Naive thymus-derived CD8-positive, alpha-beta T cell (primary cell): ENCODE results near the gene SMTN. TPM values are rescaled to one million over a fixed set of nuclear protein-coding genes. Genes with fewer than 3 reads are reported as not detected.

Source experiments
- ATAC-seq, 2 donors: fragments of 150-1000 bp; cut with Tn5 transposase in 1 of 2; sonication (Bioruptor Pico), chemical (Tn5 transposase) in 1 of 2; 1 replicate in 1 of 2; 2 replicates in 1 of 2; pipeline ENCODE4 v1.10.0; 2021; ENCODE audit warnings: mild to moderate bottlenecking in 2 of 2, moderate library complexity in 2 of 2
- POLR2A ChIA-PET: fragments of 350-600 bp; sonication (Branson Sonifier 250); formaldehyde crosslinking; loops from one replicate; lab custom pipeline; 2021; ENCODE audit warnings: antibody characterized with exemption; lab: Charles Lee
- DNase-seq, 10 donors: peaks; one replicate each; pipeline versions ENCODE4 v3.0.0 to v3.0.0-alpha.2; 2020 to 2022
- H3K27ac Mint-ChIP-seq, 10 donors: one replicate each; pipeline ENCODE4 v1.8.0; 2020 to 2022; ENCODE audit warnings: mild to moderate bottlenecking in 10 of 10, mixed read lengths in 10 of 10, moderate library complexity in 4 of 10, inconsistent platforms in 1 of 10
- H3K27me3 Mint-ChIP-seq, 5 donors: one replicate each; pipeline ENCODE4 v1.8.0; 2021 to 2022; ENCODE audit warnings: mixed read lengths in 5 of 5
- H3K36me3 Mint-ChIP-seq, 3 donors: one replicate each; pipeline ENCODE4 v1.8.0; 2020 to 2022; ENCODE audit warnings: mixed read lengths in 3 of 3, mild to moderate bottlenecking in 2 of 3, inconsistent platforms in 1 of 3
- H3K4me1 Mint-ChIP-seq, 4 donors: one replicate each; pipeline ENCODE4 v1.8.0; 2021 to 2022; ENCODE audit warnings: mixed read lengths in 4 of 4
- H3K4me3 Mint-ChIP-seq, 10 donors: one replicate each; pipeline ENCODE4 v1.8.0; 2020 to 2022; ENCODE audit warnings: mild to moderate bottlenecking in 10 of 10, mixed read lengths in 10 of 10, moderate library complexity in 6 of 10, inconsistent platforms in 1 of 10
- H3K9me3 Mint-ChIP-seq, 9 donors: one replicate each; pipeline ENCODE4 v1.8.0; 2020 to 2022; ENCODE audit warnings: mixed read lengths in 9 of 9, mild to moderate bottlenecking in 3 of 9, inconsistent platforms in 1 of 9, moderate library complexity in 1 of 9
- polyA plus RNA-seq, 3 donors: library from polyadenylated mRNA; unstranded; fragments of 300-500 nt; fragmentation: Illumina TruSeq; gene quantifications; one replicate each; pipeline ENCODE4 v1.2.3, GENCODE V29; 2021
- total RNA-seq, 8 experiments: library from RNA in 2 of 8; stranded (reverse) in 2 of 8; gene quantifications; one replicate each; pipeline ENCODE4 v1.2.3 and lab custom pipeline; 2021 to 2026

The SMTN gene
- total and polyA plus RNA-seq, 5 experiments from 2014 or later, result 1.1 to 4.5 (median 2.0) TPM; not detected in 1

DNA sequence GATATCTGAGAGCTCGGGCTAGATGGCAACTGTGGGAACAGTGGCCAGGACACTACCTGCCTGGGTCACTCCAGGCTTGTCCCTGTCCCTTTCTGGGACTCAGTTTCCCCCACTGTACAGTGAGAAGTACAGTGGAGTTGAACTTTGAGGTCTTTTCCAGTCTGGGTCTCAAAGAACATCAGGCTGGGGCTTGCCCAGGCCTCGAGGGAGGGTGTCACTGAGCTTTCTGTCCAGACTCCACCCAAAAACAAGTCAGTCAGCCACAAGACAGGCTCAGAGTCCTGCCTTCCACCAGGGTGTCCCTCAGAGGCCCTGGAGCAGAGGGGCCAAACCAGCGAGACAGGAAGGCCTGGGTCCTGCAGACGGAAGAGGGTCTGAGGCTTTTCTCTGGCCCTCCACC is 61.2 kb downstream of the SMTN start:
- peaks cover 0 to 12% (median 2%) of the 10 kb centered on the region in 3 donors for H3K36me3 Mint-ChIP-seq
- POLR2A ChIA-PET, result no interaction called here

DNA sequence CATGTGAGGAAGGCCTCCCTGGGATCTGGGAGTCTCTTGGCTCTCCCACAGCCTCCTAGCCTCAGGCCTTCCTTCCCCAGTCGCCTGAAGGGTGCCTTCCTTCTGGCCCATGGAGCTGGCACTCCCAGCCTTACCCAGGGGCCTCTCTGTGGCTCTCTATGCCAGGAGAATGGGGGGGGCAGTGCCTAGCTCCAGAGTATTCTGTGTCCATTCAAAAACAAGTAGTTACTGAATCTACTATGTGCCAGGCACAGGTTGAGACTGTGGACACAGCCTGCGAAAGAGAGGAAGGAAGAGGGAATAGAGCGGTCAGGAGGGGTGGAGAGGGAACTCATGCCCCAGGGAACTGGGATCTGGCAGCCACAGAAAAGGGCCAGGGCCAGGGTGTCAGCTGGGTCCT is 61.9 kb downstream of the SMTN start:
- no peak for ATAC-seq
- POLR2A ChIA-PET, result no interaction called here
- H3K4me3 Mint-ChIP-seq, result no peak overlapping the region
- no peaks in the 10 kb centered on the region for H3K4me1 Mint-ChIP-seq
- H3K36me3 Mint-ChIP-seq, result peaks cover 0 to 12% (median 2%) of the 10 kb centered on the region in 3 donors
- no peak for DNase-seq
- peak overlapping the region in 1 of 10 donors; percentile 11 for H3K27ac Mint-ChIP-seq
- peaks cover 0 to 33% (median 0%) of the 10 kb centered on the region in 9 donors for H3K9me3 Mint-ChIP-seq
- peaks cover 0 to 9% (median 7%) of the 10 kb centered on the region in 5 donors for H3K27me3 Mint-ChIP-seq

More for the DNA sequence above, 61.2 kb downstream of the SMTN start:
- H3K4me1 Mint-ChIP-seq, result no peaks in the 10 kb centered on the region
- peak overlapping the region in 1 of 10 donors; percentile 11 for H3K27ac Mint-ChIP-seq
- no peak overlapping the region for H3K4me3 Mint-ChIP-seq
- peaks cover 0 to 9% (median 7%) of the 10 kb centered on the region in 5 donors for H3K27me3 Mint-ChIP-seq
- no peak for DNase-seq
- H3K9me3 Mint-ChIP-seq, result peaks cover 0 to 27% (median 0%) of the 10 kb centered on the region in 9 donors
- no peak for ATAC-seq

DNA sequence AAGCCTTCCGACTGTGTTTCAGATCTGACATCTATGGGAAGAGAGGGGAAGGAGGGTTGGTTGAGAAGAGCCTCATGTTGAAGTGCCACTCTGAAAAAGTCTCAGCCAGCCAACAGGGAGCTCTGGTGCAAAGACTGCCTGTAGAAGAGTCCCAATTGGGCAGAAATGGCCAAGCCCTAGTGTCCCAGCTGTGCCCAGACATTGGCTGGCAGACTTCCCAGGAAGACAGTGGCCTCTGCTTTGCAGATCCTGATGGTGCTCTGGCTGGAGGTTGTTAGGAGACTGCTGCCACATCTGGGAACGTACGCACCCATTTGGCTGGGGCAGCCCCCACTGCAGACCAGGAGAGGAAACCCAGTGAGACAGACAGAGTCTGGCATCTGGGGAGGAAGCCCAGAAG is 62.4 kb downstream of the SMTN start:
- H3K36me3 Mint-ChIP-seq, result peaks cover 0 to 12% (median 2%) of the 10 kb centered on the region in 3 donors
- H3K4me3 Mint-ChIP-seq, result no peak overlapping the region
- no peaks in the 10 kb centered on the region for H3K4me1 Mint-ChIP-seq
- no peak for DNase-seq
- H3K27ac Mint-ChIP-seq, result peak overlapping the region in 2 of 10 donors; percentile 23 to 79
- POLR2A ChIA-PET, result no interaction called here
- no peak for ATAC-seq
- H3K9me3 Mint-ChIP-seq, result peaks cover 0 to 33% (median 0%) of the 10 kb centered on the region in 9 donors
- H3K27me3 Mint-ChIP-seq, result peaks cover 0 to 9% (median 5%) of the 10 kb centered on the region in 5 donors

DNA sequence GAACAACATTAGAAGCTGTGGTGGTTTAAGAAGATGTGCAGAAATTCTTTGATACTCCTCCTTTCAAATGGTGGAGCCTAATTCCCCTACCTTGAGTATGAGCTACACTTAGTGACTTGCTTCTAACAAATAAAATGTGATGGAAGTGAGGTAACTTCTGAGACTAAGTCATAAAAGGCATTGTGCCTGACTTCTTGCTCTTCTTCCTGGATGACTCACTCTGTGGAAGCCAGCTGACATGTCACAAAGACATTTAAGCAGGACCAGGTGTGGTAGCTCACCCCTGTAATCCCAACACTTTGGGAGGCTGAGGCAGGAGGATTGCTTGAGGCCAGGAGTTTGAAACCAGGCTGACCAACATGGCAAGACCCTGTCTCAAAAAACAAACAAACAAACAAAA is 63.1 kb downstream of the SMTN start:
- ATAC-seq, result no peak
- POLR2A ChIA-PET, result no interaction called here
- H3K27ac Mint-ChIP-seq, result no peak overlapping the region
- peaks cover 0 to 12% (median 2%) of the 10 kb centered on the region in 3 donors for H3K36me3 Mint-ChIP-seq
- H3K4me1 Mint-ChIP-seq, result peaks cover 0 to 1% (median 0%) of the 10 kb centered on the region in 4 donors
- peaks cover 0 to 33% (median 0%) of the 10 kb centered on the region in 9 donors for H3K9me3 Mint-ChIP-seq
- no peak overlapping the region for H3K4me3 Mint-ChIP-seq
- DNase-seq, result no peak
- H3K27me3 Mint-ChIP-seq, result peaks cover 0 to 9% (median 1%) of the 10 kb centered on the region in 5 donors

DNA sequence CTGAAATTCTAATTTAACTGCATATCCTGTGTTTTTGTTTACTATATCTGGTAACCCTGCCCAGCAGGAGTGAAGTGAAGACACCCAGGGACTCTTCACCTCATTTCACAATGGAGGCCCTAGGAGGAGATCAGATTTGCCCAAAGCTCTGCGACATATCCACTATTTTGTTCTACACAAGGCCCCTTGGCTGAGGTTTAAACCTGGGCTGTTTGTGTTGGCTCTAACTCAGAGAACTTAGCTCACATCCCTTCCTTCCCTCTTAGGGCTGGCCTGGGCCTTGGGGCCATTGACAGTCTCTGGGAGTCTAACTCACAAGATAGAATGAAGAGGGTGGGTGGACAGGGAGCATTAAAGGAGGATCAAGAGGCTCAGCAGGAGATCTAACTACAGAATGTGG is 67.4 kb downstream of the SMTN start:
- Mint-ChIP-seq H3K27me3 (peaks cover 0 to 6% (median 4%) of the 10 kb centered on the region in 5 donors), H3K4me1 (peaks cover 0 to 4% (median 0%) of the 10 kb centered on the region in 4 donors)
- no peak for ATAC-seq

DNA sequence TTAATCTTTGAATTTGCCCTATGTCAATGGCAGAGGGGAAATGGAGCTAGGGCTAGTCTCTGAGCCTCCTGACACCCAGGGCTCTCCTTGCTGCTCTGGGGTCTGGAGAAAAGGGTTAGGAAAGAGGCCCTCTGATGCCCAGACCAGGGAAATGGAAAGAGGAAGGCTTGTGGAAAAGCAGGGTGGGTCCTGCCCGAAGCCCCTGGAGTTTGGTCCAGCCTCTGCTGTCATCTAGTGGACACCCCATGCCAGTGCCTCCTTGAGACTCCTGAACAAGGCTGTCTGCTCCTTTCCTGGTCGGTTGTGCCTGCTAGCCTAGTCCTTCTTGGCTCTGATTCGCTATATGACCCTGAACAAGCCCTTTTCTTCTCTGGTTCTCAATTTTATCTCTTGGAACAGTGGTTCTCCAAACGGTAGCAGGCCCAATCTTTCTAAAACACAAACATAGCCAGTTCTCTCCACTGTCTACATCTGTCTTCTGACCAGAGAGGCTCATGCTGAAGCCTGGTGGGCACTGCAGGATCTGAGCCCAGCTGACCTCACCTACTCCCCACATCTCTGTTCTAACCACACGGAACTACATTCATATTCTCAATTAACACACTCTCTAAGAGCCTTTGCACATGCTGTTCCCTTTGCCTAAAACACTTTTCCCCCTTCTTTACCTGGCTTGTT is 68.0 kb downstream of the SMTN start:
- H3K27ac Mint-ChIP-seq, result peak overlapping the region in 2 of 10 donors; percentile 40 to 65
- peaks cover 0 to 4% (median 0%) of the 10 kb centered on the region in 4 donors for H3K4me1 Mint-ChIP-seq
- H3K9me3 Mint-ChIP-seq, result peaks cover 0 to 29% (median 0%) of the 10 kb centered on the region in 9 donors
- H3K36me3 Mint-ChIP-seq, result peaks cover 0 to 12% (median 2%) of the 10 kb centered on the region in 3 donors
- peak in 3 of 10 donors; percentile 19 to 25 (median 20) for DNase-seq
- peaks cover 0 to 6% (median 4%) of the 10 kb centered on the region in 5 donors for H3K27me3 Mint-ChIP-seq
- POLR2A ChIA-PET, result no interaction called here
- H3K4me3 Mint-ChIP-seq, result no peak overlapping the region
- ATAC-seq, result peak; percentile 40 to 65

More for the DNA sequence above, 67.4 kb downstream of the SMTN start:
- DNase-seq, result no peak
- Mint-ChIP-seq H3K4me3 (no peak overlapping the region), H3K9me3 (peaks cover 0 to 33% (median 0%) of the 10 kb centered on the region in 9 donors), H3K36me3 (peaks cover 0 to 12% (median 2%) of the 10 kb centered on the region in 3 donors), H3K27ac (no peak overlapping the region)
- POLR2A ChIA-PET, result no interaction called here

DNA sequence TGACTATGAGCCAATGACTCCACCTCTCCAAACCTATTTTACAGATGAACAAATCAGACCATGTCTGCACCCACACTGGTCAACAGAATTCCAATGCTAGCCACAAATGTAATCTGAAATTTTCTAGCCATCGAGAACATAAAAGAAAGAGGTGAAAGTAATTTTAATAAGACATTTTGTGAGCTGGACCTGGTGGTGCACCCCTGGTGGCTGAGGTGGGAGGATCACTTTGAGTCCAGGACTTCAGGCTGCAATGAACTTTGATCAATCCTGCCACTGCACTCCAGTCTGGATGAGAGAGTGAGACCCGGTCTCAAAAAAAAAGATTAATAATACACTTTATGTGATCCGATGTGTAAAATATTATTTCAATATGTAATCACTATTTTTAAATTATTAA is 69.5 kb downstream of the SMTN start:
- peaks cover 0 to 4% (median 0%) of the 10 kb centered on the region in 4 donors for H3K4me1 Mint-ChIP-seq
- H3K4me3 Mint-ChIP-seq, result no peak overlapping the region
- peaks cover 0 to 6% (median 4%) of the 10 kb centered on the region in 5 donors for H3K27me3 Mint-ChIP-seq
- H3K36me3 Mint-ChIP-seq, result peaks cover 0 to 4% (median 2%) of the 10 kb centered on the region in 3 donors
- POLR2A ChIA-PET, result no interaction called here
- H3K27ac Mint-ChIP-seq, result no peak overlapping the region
- H3K9me3 Mint-ChIP-seq, result peaks cover 0 to 16% (median 0%) of the 10 kb centered on the region in 9 donors
- ATAC-seq, result no peak
- DNase-seq, result no peak

DNA sequence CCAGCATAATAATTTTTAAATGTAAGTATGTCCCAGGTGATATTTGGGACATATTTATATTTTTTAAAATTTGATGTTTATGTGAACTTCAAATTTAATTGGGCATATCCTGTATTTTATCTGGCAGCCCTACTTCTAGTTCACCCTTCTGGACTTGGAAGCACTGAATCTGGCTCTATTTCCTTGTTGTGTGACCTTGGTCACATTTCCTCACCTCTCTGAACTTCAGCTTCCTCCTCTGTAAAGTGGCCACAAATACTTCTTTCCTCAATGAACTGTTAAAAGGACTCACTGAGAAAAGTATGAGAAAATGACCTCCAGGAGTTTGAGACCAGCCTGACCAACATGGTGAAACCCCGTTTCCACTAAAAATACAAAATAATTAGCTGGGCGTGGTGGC is 70.8 kb downstream of the SMTN start:
- no peak for ATAC-seq
- H3K27me3 Mint-ChIP-seq, result peaks cover 0 to 6% (median 4%) of the 10 kb centered on the region in 5 donors
- H3K4me3 Mint-ChIP-seq, result no peak overlapping the region
- POLR2A ChIA-PET, result no interaction called here
- H3K4me1 Mint-ChIP-seq, result peaks cover 0 to 4% (median 0%) of the 10 kb centered on the region in 4 donors
- H3K27ac Mint-ChIP-seq, result no peak overlapping the region
- peaks cover 0 to 10% (median 0%) of the 10 kb centered on the region in 9 donors for H3K9me3 Mint-ChIP-seq
- peaks cover 0 to 4% (median 0%) of the 10 kb centered on the region in 3 donors for H3K36me3 Mint-ChIP-seq
- no peak for DNase-seq

DNA sequence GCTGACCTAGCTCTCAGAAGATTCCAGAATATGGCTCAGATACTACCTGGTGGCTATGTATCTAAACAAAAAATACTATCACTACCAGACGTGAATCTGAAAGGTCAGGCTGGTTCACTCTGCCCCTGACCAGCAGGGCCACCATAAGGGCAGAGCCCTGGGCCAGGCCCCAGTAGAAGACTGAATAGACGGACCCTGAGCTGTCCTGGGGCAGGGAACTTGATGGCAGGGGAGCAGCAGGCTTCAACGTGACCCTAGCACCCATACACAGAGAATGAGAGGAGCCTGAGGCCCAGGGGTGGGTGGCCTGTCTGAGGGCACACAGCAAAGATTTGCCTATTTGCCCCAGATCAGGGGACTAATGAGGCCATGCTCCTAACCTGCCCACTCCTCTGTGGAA is 72.2 kb downstream of the SMTN start:
- DNase-seq, result no peak
- POLR2A ChIA-PET, result no interaction called here
- Mint-ChIP-seq H3K9me3 (no peaks in the 10 kb centered on the region), H3K27ac (no peak overlapping the region), H3K27me3 (peaks cover 0 to 6% (median 4%) of the 10 kb centered on the region in 5 donors), H3K4me1 (peaks cover 0 to 4% (median 0%) of the 10 kb centered on the region in 4 donors), H3K4me3 (no peak overlapping the region), H3K36me3 (no peaks in the 10 kb centered on the region)
- no peak for ATAC-seq

Other genes starting within 250 kb of the SMTN start
- gene MORC2, start 112.5 kb upstream of the SMTN start, total RNA-seq, result 10 to 100 TPM; 49.7 to 51.2 TPM
- 10 to 100 TPM in 1 of 3 donors, 1 to 10 TPM in 2; 6.1 to 22.3 (median 8.0) TPM for gene MORC2, start 112.5 kb upstream of the SMTN start, polyA plus RNA-seq
- gene TUG1, start 112.1 kb upstream of the SMTN start, total RNA-seq, result 100 to 1,000 TPM; 161 to 170 TPM
- gene TUG1, start 112.1 kb upstream of the SMTN start, polyA plus RNA-seq, result 10 to 100 TPM; 19.0 to 27.2 (median 19.4) TPM
- gene SELENOM, start 26.2 kb downstream of the SMTN start, total RNA-seq, result 10 to 100 TPM; 74.9 to 77.8 TPM
- gene SELENOM, start 26.2 kb downstream of the SMTN start, polyA plus RNA-seq, result 100 to 1,000 TPM; 114 to 142 (median 134) TPM
- under 1 TPM; 0.33 to 0.47 TPM for gene INPP5J, start 41.6 kb downstream of the SMTN start, total RNA-seq
- gene INPP5J, start 41.6 kb downstream of the SMTN start, polyA plus RNA-seq, result not detected
- not detected for gene PLA2G3, start 59.2 kb downstream of the SMTN start, total RNA-seq
- gene PLA2G3, start 59.2 kb downstream of the SMTN start, polyA plus RNA-seq, result not detected
- 10 to 100 TPM; 21.0 to 21.8 TPM for gene RNF185, start 78.9 kb downstream of the SMTN start, total RNA-seq
- gene RNF185, start 78.9 kb downstream of the SMTN start, polyA plus RNA-seq, result 10 to 100 TPM; 14.5 to 21.9 (median 17.5) TPM
- 10 to 100 TPM; 20.7 to 26.5 TPM for gene LIMK2, start 131.0 kb downstream of the SMTN start, total RNA-seq
- gene LIMK2, start 131.0 kb downstream of the SMTN start, polyA plus RNA-seq, result 10 to 100 TPM in 2 of 3 donors, 1 to 10 TPM in 1; 7.4 to 21.0 (median 12.7) TPM
- gene PIK3IP1, start 211.2 kb downstream of the SMTN start, total RNA-seq, result 100 to 1,000 TPM; 730 to 741 TPM
- gene PIK3IP1, start 211.2 kb downstream of the SMTN start, polyA plus RNA-seq, result 100 to 1,000 TPM; 530 to 963 (median 585) TPM